Measurements from ENCODE around the gene MPV17L.

DNA sequence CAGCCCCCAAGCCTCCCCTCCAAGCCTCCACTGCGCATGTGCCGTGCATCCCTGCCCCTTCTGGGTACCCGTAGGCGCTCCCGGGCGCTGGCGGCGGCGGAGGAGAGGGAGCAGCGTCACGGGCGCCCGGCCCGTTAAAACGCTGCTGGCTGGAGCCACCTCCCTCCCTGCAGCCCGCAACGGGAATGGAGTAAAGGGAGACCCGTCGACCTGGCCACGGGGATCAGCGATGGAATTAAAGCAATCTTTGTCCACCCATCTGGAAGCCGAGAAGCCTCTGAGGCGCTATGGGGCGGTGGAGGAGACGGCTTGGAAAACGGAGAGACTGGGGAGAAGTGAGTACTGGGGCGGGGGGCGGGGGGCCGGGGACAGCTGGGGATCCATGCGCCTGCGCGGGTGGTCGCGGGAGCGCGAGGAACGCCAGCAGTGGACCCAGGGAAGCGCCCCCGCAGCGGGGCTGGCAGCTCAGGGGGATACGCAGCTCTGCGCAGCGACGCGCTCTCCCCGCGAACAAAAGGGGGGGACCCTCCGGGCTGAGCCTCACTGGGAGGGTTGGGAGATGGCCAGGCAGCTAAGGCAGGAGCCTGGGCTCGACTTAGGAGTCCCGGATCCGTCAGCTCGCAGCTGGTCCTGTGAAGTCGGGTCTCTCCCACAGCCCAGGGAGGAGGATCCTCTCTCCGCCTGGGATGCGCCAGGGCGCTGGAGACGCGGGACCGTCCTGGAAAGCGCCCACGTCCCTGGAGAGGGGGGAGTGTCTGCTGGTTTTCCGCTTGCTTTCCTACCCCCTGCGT is 39.1 kb downstream of the MPV17L start, which contains the start of gene BMERB1:
- no peak for TF ChIP-seq POLR2A (IDR thresholded peaks at IDR 0.05; ENCODE audit: low read depth, low read length)
- no peak for TF ChIP-seq TAF1 (IDR thresholded peaks at IDR 0.05; ENCODE audit: borderline replicate concordance, low read depth, low read length)
